Immature natural killer cell (primary cell): ENCODE data around the gene PTTG1. TPM values are rescaled to one million over a fixed set of nuclear protein-coding genes. Genes with fewer than 3 reads are reported as not detected.

ENCODE experiments used
- DNase-seq, 3 donors: peaks; one replicate each; pipeline ENCODE4 v3.0.0; 2022; ENCODE audit warnings: mixed read lengths in 1 of 3
- H3K27ac Mint-ChIP-seq, 6 donors: one replicate each; pipeline ENCODE4 v1.8.0; 2020; ENCODE audit warnings: mixed read lengths in 6 of 6, mild to moderate bottlenecking in 5 of 6, inconsistent platforms in 4 of 6, moderate library complexity in 3 of 6
- H3K27me3 Mint-ChIP-seq, 3 donors: one replicate each; pipeline ENCODE4 v1.8.0; 2020 to 2021; ENCODE audit warnings: low read depth in 3 of 3, mild to moderate bottlenecking in 3 of 3, mixed read lengths in 3 of 3, moderate library complexity in 3 of 3, inconsistent platforms in 1 of 3
- H3K36me3 Mint-ChIP-seq, 3 donors: one replicate each; pipeline ENCODE4 v1.8.0; 2020; ENCODE audit warnings: mixed read lengths in 3 of 3, inconsistent platforms in 2 of 3, mild to moderate bottlenecking in 2 of 3
- H3K4me1 Mint-ChIP-seq, 2 donors: one replicate each; pipeline ENCODE4 v1.8.0; 2020; ENCODE audit warnings: inconsistent platforms in 2 of 2, mild to moderate bottlenecking in 2 of 2, mixed read lengths in 2 of 2, moderate library complexity in 1 of 2
- H3K4me3 Mint-ChIP-seq, 5 donors: one replicate each; pipeline ENCODE4 v1.8.0; 2020; ENCODE audit warnings: mild to moderate bottlenecking in 5 of 5, mixed read lengths in 5 of 5, inconsistent platforms in 3 of 5, moderate library complexity in 3 of 5
- H3K9me3 Mint-ChIP-seq, 6 donors: one replicate each; pipeline ENCODE4 v1.8.0; 2020; ENCODE audit warnings: mild to moderate bottlenecking in 6 of 6, mixed read lengths in 6 of 6, inconsistent platforms in 4 of 6, moderate library complexity in 3 of 6
- polyA plus RNA-seq, 3 donors: library from polyadenylated mRNA; unstranded; fragments of 300-500 nt; fragmentation: Illumina TruSeq; gene quantifications; one replicate each; pipeline ENCODE4 v1.2.3, GENCODE V29; 2021

The PTTG1 gene
- polyA plus RNA-seq, 3 donors from 2014 or later, result 3.0 to 15.4 (median 12.1) TPM

DNA sequence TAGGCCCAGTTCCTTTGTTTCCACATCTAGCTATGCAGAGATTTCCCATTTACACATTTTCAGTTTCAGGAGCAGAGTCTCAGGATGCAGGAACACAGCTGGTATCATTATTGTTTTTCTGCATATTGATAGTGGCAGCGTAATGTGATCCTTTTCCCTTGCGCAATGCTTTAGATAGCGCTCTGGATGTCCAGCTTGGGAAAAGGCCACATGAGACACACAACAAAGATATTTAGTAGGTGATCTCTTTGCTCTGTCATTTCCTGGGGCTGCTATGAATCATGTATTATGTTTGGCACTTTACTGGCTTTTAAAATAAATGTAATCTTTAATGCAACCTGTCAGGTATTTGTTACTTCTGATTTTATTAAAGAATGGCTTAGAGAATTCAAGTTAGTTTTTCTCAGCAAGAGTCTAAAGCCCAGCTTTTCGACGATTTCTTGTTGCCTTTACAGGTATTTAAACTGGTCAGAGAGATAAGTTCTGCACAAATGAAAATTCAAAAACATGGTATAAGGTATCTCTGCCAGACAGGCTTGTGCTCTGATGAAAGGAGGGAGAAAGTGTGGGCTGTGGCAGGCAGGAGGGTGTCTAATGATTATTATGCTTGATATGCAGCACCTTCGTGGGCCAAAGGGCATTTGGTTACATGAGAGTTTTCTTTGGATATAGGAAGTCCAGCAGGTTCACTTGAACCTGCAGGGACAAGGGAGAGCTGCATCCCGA lies 42.2 kb downstream of the PTTG1 start:
- Mint-ChIP-seq H3K4me1 (peaks cover 28 to 32% of the 10 kb centered on the region in 2 donors), H3K9me3 (no peaks in the 10 kb centered on the region), H3K36me3 (no peaks in the 10 kb centered on the region), H3K27ac (peak overlapping the region in 2 of 6 donors; percentile 16 to 23), H3K27me3 (peaks cover 2 to 7% (median 2%) of the 10 kb centered on the region in 3 donors), H3K4me3 (no peak overlapping the region)
- no peak for DNase-seq

DNA sequence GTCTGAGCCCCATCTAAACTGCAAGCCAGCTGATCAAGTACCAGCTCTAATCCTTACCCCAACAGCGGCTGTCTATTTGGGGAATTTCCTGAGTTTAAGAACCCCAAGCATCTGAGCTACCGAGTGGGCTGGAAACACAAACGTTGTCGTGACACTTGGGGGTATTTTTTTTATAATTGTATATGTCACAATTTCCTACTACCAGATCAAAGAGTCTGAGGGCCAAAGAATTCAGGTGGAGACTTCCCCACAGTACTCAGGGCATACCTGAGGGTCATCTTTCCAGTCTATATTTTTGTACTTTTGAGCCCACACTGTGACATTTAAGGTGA lies 42.8 kb downstream of the PTTG1 start:
- Mint-ChIP-seq H3K27me3 (peaks cover 2 to 7% (median 2%) of the 10 kb centered on the region in 3 donors), H3K4me1 (peaks cover 34 to 37% of the 10 kb centered on the region in 2 donors), H3K27ac (peak overlapping the region in 3 of 6 donors; percentile 16 to 34 (median 23)), H3K36me3 (no peaks in the 10 kb centered on the region), H3K4me3 (no peak overlapping the region), H3K9me3 (no peaks in the 10 kb centered on the region)
- DNase-seq, result no peak

DNA sequence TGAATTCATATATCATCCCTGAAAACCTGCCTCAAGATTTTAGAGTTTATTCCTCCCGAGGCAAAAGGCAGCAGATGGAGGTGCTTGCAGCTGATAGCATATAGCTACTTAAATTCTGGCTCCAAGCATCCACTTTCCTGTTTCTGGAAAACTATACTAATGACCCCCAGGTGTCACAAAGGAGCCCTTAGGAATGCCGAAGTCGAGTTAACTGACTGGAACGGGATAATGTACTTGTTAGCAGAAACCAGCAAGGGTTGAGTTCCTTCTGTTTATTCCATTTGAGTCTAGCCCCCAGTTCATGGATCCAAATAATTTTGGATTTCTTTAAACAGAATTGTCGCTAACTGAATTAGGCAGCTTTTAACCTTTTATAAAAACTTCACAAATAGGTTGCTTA lies 44.5 kb downstream of the PTTG1 start:
- peaks cover 49 to 54% of the 10 kb centered on the region in 2 donors for H3K4me1 Mint-ChIP-seq
- H3K4me3 Mint-ChIP-seq, result peak overlapping the region in 1 of 5 donors; percentile 18
- no peak for DNase-seq
- peaks cover 2 to 7% (median 2%) of the 10 kb centered on the region in 3 donors for H3K27me3 Mint-ChIP-seq
- H3K27ac Mint-ChIP-seq, result peak overlapping the region in 3 of 6 donors; percentile 80 to 97 (median 93)
- no peaks in the 10 kb centered on the region for H3K9me3 Mint-ChIP-seq
- H3K36me3 Mint-ChIP-seq, result no peaks in the 10 kb centered on the region

DNA sequence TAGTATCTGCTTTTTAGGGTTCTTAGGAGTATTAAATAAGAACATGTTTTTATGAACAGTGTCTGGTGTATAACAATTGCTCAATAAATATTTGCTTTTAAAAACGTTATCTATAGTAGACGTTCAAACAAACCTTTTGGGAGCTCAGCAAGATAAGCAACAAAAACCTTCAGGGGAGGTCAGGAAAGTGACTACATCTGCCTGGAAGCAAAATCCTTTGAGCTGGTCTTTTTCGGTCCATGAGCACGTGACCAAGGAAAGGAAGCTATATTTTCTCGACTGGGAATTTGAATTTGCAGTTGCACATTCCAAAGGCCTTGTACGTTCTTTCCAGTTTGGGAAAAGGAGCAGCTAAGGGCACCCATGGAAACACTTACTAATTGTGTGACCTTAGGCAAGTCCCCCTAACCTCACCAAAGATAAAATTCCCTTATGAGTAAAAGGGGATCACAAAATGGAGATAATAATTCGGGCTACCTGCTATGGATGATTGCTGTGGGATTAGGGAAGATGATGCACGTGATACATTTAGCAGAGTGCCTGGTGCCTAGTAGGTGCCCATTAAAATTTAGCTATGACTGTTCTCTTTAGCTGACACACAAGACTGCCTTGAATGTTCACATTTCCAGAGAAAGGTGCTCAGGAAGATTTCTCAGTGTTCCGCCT lies 45.4 kb downstream of the PTTG1 start:
- Mint-ChIP-seq H3K27me3 (peaks cover 2 to 7% (median 2%) of the 10 kb centered on the region in 3 donors), H3K9me3 (no peaks in the 10 kb centered on the region), H3K27ac (peak overlapping the region; percentile 90 to 98 (median 97)), H3K4me1 (peaks cover 58 to 63% of the 10 kb centered on the region in 2 donors), H3K4me3 (peak overlapping the region; percentile 90 to 99 (median 98)), H3K36me3 (no peaks in the 10 kb centered on the region)
- DNase-seq, result no peak

DNA sequence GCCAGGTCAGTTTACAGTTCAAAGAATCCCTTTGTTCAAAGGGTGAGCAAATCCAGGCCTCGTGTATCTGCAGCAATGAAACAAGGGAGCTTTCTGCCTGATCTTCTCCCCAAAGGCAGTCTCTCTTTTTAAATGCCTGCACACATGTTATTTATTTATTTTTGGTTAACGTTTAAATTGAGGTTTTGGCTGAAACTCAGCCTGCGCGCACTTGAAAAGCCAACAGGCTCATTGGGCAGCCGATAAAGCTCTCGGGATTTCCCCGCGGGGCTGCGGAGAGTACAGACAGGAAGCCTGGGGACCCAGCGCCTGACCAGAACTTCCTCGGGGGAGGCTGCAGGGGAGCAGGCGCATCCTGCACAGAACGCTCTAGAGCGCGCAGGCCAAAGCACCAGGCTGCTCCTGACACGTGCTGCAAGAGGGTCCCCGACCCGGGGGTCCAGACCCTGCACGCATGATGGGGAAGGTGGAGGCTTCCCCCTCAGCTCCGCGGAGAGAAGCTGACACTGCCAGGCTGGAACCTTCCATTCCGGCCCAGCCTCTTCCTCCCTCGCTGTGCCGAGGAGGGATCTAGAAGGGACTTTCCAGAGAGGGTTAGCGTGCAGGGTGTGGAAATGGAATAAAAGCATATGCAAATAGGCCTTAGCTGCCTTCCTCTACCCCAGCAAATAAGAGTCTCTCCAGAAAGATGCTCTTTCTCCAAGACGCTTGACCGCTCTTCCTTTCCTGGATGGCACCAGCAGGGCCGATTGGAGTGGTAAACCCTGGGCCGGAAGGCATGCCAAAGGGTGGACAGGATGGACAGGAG lies 46.1 kb downstream of the PTTG1 start:
- H3K36me3 Mint-ChIP-seq, result no peaks in the 10 kb centered on the region
- peak; percentile 80 to 85 (median 83) for DNase-seq
- peaks cover 62 to 67% of the 10 kb centered on the region in 2 donors for H3K4me1 Mint-ChIP-seq
- H3K27ac Mint-ChIP-seq, result peak overlapping the region; percentile 90 to 98 (median 97)
- peaks cover 2 to 7% (median 2%) of the 10 kb centered on the region in 3 donors for H3K27me3 Mint-ChIP-seq
- H3K4me3 Mint-ChIP-seq, result peak overlapping the region; percentile 90 to 99 (median 98)
- H3K9me3 Mint-ChIP-seq, result no peaks in the 10 kb centered on the region

DNA sequence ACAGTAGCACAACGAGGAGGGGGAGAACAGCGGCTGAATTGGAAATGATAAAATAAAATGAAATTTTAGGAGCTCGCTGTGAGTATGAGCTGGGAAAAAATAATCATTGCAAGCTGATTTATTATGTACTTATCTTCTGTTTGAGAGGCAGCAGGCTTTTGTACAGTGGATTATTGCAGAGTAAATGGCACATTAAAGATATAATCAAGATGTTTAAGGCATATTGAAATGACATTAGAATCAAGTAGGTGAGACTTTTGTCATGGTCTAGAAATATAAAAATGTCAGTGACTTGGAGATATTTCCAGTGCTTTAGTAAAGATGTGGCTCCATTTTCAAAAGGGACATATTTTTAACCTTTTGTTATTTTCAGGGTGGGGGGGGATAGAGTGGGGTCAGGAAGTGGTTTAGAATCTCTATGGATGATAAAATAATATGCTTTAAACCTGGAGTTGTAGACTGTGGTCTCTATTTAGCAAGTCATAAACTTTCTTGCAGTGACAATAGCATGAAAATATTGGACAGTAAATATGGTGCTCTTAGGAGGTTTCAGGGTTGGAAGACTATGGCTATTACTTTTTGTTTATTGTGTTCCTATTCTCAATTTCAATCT lies 46.8 kb downstream of the PTTG1 start:
- Mint-ChIP-seq H3K4me1 (peaks cover 64 to 72% of the 10 kb centered on the region in 2 donors), H3K4me3 (peak overlapping the region; percentile 90 to 99 (median 98)), H3K27me3 (peaks cover 2 to 7% (median 2%) of the 10 kb centered on the region in 3 donors), H3K36me3 (no peaks in the 10 kb centered on the region), H3K9me3 (no peaks in the 10 kb centered on the region), H3K27ac (peak overlapping the region; percentile 90 to 98 (median 97))
- DNase-seq, result no peak

DNA sequence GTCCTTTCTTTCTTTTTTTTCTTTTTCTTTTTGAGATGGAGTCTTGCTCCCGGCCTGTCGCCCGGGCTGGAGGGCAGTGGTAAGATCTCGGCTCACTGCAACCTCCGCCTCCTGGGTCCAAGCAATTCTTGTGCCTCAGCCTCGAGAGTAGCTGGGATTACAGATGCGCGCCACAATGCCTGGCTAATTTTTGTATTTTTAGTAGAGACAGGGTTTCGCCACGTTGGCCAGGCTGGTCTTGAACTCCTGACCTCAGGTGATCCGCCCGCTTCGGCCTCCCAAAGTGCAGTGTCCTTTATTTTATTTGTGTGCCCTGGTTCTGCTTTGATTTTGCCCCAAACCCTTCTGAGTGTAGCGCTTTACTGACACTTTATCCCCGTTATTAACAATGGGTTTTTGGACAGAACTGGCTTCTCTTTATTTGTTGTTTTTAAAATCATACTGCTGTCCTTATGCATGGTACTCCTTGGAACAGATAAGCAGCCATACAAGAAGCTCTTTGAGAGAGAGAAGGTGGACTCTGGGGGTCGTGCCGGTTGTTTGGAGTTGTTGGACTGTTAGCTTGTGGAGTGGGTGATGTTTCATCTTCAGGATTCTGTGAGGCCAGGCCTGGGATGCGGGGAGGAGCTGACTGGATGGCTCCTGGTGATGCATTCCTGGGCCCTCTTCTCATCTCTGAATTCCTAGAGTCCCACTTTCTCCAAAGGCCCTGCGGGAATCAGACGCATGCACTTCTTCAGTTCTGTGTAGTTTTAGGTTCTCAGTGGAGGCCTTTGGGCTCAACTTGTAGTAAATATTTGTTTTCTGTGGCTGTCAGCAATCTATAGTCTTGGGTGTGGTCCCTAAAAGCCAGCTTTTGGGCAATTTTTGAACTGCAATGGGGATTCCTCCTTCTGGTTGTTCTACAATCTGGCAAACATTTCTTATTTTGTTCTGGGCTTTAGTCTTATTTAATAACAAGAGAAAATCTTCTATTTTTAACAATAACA lies 47.8 kb downstream of the PTTG1 start:
- DNase-seq, result no peak
- peaks cover 64 to 75% of the 10 kb centered on the region in 2 donors for H3K4me1 Mint-ChIP-seq
- peak overlapping the region; percentile 90 to 99 (median 98) for H3K4me3 Mint-ChIP-seq
- peak overlapping the region; percentile 43 to 98 (median 93) for H3K27ac Mint-ChIP-seq
- no peaks in the 10 kb centered on the region for H3K36me3 Mint-ChIP-seq
- H3K9me3 Mint-ChIP-seq, result no peaks in the 10 kb centered on the region
- H3K27me3 Mint-ChIP-seq, result peaks cover 0 to 7% (median 2%) of the 10 kb centered on the region in 3 donors

DNA sequence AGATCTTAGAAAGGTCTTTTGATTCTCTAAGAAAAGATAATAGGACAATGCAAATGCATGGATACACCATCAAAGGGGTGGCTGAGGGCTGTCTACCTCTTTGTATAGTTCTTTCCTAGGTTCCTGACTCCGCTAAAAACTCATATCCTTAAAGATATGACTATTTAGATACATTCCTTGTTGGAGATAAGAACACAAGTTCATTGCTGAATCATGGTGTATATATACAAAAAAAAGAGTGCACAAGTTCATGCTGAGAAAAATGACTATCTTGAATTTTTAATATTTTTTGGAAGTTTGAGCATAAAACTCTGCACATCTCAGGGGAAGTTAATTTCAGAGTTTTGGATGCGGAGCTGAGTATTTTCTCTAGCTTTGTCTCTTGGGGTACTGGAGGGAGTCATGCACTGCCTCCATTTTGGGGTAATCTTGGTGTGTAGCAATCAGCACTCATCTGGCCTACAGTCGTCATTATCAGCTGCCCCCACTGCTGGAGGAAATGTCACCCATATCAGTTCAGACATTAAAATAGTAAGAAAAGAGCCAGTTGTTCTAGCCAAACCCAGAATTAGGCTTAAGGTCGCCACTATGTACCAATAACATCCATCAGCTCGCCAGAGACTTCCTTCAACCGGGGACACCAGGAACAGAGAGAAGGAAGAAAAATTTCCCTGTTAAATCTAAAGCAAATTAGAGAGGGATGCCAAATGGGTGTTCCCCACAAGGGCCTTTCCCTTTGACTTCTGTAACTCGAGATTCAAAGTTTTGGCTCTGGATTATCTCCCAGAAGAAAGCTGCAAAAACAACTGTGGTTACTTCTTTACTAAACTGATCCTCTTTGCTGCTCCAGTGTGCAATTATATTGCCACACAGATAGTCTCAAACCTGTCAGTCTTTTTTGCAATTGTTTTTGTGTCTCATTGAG lies 49.0 kb downstream of the PTTG1 start:
- peak overlapping the region; percentile 72 to 99 (median 98) for H3K4me3 Mint-ChIP-seq
- H3K4me1 Mint-ChIP-seq, result peaks cover 64 to 74% of the 10 kb centered on the region in 2 donors
- peak in 1 of 3 donors; percentile 27 for DNase-seq
- H3K9me3 Mint-ChIP-seq, result no peaks in the 10 kb centered on the region
- H3K36me3 Mint-ChIP-seq, result no peaks in the 10 kb centered on the region
- peaks cover 0 to 7% (median 2%) of the 10 kb centered on the region in 3 donors for H3K27me3 Mint-ChIP-seq
- H3K27ac Mint-ChIP-seq, result peak overlapping the region; percentile 76 to 98 (median 91)

DNA sequence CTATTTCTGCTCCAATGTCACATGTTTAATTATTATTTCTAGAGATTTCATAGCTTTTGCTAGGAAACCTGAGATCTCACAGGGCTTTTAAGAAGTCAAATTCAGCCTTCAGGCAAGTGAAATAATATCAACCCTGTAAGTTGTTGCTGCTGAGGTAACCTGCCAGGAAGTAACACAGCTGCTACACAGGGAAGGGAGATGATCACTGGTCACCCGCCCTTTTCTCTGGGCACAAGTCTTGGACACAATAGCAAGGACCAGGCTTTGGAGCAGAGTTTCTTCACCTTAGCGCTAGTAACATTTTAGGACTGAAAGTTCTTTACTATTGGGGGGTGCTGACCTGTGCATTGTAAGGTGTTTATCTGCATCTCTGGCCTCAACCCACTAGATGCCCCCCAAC lies 50.1 kb downstream of the PTTG1 start:
- Mint-ChIP-seq H3K36me3 (peaks cover 0 to 5% (median under 1%) of the 10 kb centered on the region in 3 donors), H3K4me1 (peaks cover 56 to 64% of the 10 kb centered on the region in 2 donors), H3K27me3 (peaks cover 0 to 7% (median 5%) of the 10 kb centered on the region in 3 donors), H3K27ac (peak overlapping the region; percentile 71 to 98 (median 86)), H3K4me3 (peak overlapping the region; percentile 31 to 99 (median 51)), H3K9me3 (no peaks in the 10 kb centered on the region)
- peak in 1 of 3 donors; percentile 9 for DNase-seq

DNA sequence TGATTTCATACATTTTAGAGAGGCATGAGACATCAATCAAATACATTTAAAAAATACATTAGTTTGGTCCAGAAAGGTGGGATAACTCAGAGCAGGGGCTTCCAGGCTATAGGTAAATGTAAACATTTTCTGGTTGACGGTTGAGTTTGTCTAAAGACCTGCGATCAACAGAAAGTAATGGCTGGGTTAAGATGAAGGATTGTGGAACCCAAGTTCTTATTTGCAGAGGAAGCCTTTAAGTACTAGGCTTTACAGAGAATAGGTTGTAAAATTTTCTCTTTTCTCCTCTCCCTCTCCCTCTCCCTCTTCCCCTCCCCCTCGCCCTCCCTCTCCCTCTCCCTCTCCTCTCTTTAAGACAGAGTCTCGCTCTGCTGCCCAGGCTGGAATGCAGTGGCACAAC lies 50.8 kb downstream of the PTTG1 start:
- DNase-seq, result no peak
- Mint-ChIP-seq H3K27ac (peak overlapping the region; percentile 68 to 98 (median 86)), H3K36me3 (peaks cover 0 to 7% (median 5%) of the 10 kb centered on the region in 3 donors), H3K4me3 (no peak overlapping the region), H3K27me3 (peaks cover 0 to 6% (median 5%) of the 10 kb centered on the region in 3 donors), H3K9me3 (no peaks in the 10 kb centered on the region), H3K4me1 (peaks cover 56 to 64% of the 10 kb centered on the region in 2 donors)

DNA sequence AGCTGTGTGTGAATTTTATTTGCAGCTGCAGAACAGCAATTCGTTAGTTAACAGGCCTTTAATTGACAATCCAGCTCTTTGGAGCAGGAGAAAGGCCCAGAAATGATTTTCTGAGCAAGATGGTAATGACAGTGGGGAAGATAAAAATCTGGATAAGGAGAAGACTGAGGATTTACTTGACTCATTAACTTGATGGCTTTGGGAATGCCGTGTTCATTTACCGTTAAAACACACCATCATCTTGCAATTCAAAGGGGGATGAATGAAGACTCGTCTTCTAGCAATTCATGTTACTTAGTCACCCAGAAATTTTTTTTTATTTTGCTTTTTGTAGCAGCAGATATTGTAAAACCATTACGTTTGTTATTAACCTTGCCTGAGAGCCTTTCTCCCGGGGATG lies 52.0 kb downstream of the PTTG1 start:
- H3K4me1 Mint-ChIP-seq, result peaks cover 50 to 53% of the 10 kb centered on the region in 2 donors
- H3K27ac Mint-ChIP-seq, result peak overlapping the region in 1 of 6 donors; percentile 41
- no peak overlapping the region for H3K4me3 Mint-ChIP-seq
- H3K27me3 Mint-ChIP-seq, result peaks cover 0 to 3% (median 0%) of the 10 kb centered on the region in 3 donors
- peaks cover 4 to 12% (median 9%) of the 10 kb centered on the region in 3 donors for H3K36me3 Mint-ChIP-seq
- no peaks in the 10 kb centered on the region for H3K9me3 Mint-ChIP-seq
- no peak for DNase-seq
